ENCODE results near the gene DGKI. TPM values are rescaled to one million over a fixed set of nuclear protein-coding genes. Genes with fewer than 3 reads are reported as not detected.

The DGKI gene
- total and polyA plus RNA-seq, 2 donors: 0.14 to 0.33 TPM

DNA sequence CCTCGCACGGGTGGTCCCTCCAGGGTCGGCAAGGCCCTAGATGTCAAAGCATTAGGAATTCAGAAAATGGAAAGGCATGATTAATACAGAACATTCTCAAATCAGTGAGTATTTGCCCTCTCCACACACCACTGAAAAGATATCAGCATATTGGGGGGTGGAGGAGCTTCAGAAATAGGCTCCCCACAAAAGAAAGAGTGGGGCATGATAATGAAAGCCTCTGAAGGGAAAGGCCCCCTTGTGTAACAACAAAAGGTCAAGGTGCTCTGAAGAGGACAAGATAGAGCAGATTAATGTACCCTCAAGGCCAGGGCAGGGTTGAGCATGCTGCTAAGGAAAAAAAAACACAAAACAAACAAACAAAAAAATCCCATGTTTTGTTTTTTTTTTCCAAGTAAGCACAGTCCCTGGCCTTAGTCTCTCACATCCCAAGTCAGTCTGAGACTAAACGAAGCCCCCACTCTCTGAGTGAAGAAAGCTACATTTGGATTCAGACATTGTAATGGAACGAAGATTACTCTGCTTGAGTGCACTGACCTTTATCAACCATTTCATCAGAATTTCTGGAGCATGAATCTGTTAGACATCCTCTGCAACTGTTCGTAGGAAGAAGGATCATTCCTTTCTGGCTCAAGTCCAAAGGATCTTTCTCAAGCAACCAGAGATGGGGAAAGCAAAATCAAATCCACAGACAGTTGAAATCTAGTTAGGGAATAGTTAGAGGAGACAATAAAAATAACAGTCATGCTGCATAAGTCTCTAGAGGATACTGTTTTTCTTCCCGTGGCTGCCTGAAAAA, 27.4 kb upstream of the DGKI start:
- Histone ChIP-seq H3K4me3 (ENCODE audit: low read length in 2 of 2) (no peak overlapping the region), H3K27me3 (ENCODE audit: control insufficient read depth in 2 of 2, insufficient read depth in 1 of 2, low read length in 1 of 2) (no peaks in the 10 kb centered on the region), H3K36me3 (ENCODE audit: control insufficient read depth in 2 of 2, insufficient read depth in 2 of 2, low read length in 1 of 2) (peaks cover 3 to 4% of the 10 kb centered on the region in 2 donors), H3K27ac (ENCODE audit: low read depth in 1 of 2, low read length in 1 of 2) (no peak overlapping the region), H3K9me3 (ENCODE audit: control insufficient read depth in 2 of 2, insufficient read depth in 1 of 2, low read length in 1 of 2) (no peaks in the 10 kb centered on the region), H3K4me1 (ENCODE audit: control insufficient read depth in 2 of 2, insufficient read depth in 2 of 2, low read length in 2 of 2) (no peaks in the 10 kb centered on the region)
- WGBS: 96% methylated on average over 7 of the region's 7 CpGs
- DNase-seq (ENCODE audit: low read depth in 6 of 9, low spot score in 9 of 9): no peak

DNA sequence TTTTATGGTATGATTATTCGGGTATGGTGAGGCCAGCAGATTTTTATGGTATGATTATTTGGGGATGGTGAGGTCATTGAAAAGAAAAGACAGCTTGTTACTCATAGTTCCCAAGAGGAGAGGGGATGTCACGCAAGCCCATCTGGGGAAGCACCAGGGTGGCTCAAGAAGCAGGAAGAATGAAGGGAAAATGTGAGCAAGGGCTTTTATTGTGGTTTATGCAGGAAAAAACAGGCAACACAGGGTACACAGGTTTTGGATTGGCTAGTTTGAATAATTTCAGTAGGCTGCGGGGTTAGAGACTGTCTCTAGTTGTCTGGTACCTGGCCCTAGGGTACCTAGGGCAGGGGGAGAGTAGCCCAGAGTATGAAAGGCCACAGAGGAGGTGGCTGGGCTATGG, 26.8 kb upstream of the DGKI start:
- Histone ChIP-seq H3K4me3 (ENCODE audit: low read length in 2 of 2) (no peak overlapping the region), H3K27ac (ENCODE audit: low read depth in 1 of 2, low read length in 1 of 2) (no peak overlapping the region), H3K4me1 (ENCODE audit: control insufficient read depth in 2 of 2, insufficient read depth in 2 of 2, low read length in 2 of 2) (no peaks in the 10 kb centered on the region), H3K9me3 (ENCODE audit: control insufficient read depth in 2 of 2, insufficient read depth in 1 of 2, low read length in 1 of 2) (no peaks in the 10 kb centered on the region), H3K36me3 (ENCODE audit: control insufficient read depth in 2 of 2, insufficient read depth in 2 of 2, low read length in 1 of 2) (peaks cover 3 to 4% of the 10 kb centered on the region in 2 donors), H3K27me3 (ENCODE audit: control insufficient read depth in 2 of 2, insufficient read depth in 1 of 2, low read length in 1 of 2) (no peaks in the 10 kb centered on the region)
- no peak for DNase-seq (ENCODE audit: low read depth in 6 of 9, low spot score in 9 of 9)
- WGBS: 99% methylated on average over 3 of the region's 3 CpGs

DNA sequence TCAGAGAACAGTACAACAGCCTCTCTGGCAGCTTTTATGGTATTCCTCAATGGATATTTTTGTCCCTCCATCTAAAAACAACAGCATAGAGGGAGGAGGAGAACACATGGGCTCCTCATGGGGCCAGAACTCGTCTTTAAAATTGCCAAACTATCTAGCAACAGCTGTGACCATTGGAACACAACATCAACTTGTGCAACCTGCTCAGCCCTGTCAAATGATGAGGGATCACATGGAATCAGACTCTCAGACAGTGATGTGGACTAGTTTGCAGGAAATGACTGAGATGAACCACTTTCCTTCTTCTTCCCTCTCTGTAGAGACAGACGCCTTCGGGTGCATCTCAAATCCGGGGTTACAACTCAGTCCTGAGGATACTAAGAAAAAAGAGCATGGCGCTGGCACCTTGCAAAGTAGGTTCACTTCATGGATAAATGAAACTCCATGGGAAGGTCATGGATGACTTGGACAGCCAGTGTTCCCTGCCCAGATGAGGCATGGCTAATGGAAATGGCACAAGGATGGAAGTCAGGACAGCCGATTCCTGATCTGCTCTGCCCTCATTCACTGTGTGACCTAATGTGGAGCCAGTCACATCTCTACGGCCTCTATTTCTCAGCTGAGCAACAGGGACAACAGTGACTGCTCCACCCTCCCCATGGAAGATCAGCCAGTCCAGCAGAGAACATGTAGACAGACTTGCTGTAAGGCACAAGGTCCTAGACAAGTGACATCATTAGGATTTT, 24.6 kb upstream of the DGKI start:
- H3K27me3 ChIP-seq (ENCODE audit: control insufficient read depth in 2 of 2, insufficient read depth in 1 of 2, low read length in 1 of 2): no peaks in the 10 kb centered on the region
- DNase-seq (ENCODE audit: low read depth in 6 of 9, low spot score in 9 of 9): no peak
- no peak overlapping the region for H3K27ac ChIP-seq (ENCODE audit: low read depth in 1 of 2, low read length in 1 of 2)
- 96% methylated on average over 7 of the region's 7 CpGs for WGBS
- no peak overlapping the region for H3K4me3 ChIP-seq (ENCODE audit: low read length in 2 of 2)
- no peaks in the 10 kb centered on the region for H3K4me1 ChIP-seq (ENCODE audit: control insufficient read depth in 2 of 2, insufficient read depth in 2 of 2, low read length in 2 of 2)
- H3K9me3 ChIP-seq (ENCODE audit: control insufficient read depth in 2 of 2, insufficient read depth in 1 of 2, low read length in 1 of 2): no peaks in the 10 kb centered on the region
- H3K36me3 ChIP-seq (ENCODE audit: control insufficient read depth in 2 of 2, insufficient read depth in 2 of 2, low read length in 1 of 2): peaks cover 0 to under 1% of the 10 kb centered on the region in 2 donors

DNA sequence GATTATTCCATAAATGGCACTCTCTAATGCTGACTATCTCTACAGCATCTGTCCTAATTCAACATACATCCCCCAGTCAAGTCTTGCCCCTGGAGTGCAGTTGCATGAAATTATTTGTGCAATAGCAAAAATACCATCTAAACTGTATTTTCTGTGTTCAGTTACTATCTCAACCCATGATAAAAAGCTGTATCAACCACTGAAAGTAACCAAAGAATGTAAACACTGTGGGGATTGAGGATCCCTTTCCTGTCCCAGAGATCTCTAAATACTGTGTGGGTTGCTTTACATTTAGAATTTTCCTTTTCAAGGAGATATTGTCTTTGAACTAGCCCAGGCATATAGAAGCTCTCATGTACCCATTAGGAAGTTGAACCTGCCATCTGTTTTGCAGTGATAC, 23.9 kb upstream of the DGKI start:
- DNase-seq (ENCODE audit: low read depth in 6 of 9, low spot score in 9 of 9): no peak
- H3K36me3 ChIP-seq (ENCODE audit: control insufficient read depth in 2 of 2, insufficient read depth in 2 of 2, low read length in 1 of 2): no peaks in the 10 kb centered on the region

DNA sequence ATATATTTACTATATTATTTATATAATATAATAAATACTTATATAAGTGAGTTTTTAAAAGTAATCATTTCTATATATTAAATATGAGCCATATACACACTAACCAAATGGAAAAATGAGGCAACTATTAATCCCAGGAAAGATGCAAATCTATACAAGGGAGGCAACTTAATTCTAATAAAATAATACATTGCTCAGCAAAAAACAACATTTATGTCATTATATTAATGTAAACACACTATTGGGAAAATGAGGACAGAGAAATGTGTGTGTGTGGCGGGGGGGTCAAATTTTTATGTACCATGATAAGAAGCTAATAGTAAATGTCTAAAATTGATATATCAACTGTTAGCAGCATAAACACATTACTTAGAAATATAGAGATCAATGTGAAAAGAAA, 23.3 kb upstream of the DGKI start:
- 97% methylated on average over 1 of the region's 1 CpG for WGBS
- Histone ChIP-seq H3K4me3 (ENCODE audit: low read length in 2 of 2) (no peak overlapping the region), H3K27ac (ENCODE audit: low read depth in 1 of 2, low read length in 1 of 2) (no peak overlapping the region), H3K27me3 (ENCODE audit: control insufficient read depth in 2 of 2, insufficient read depth in 1 of 2, low read length in 1 of 2) (no peaks in the 10 kb centered on the region), H3K4me1 (ENCODE audit: control insufficient read depth in 2 of 2, insufficient read depth in 2 of 2, low read length in 2 of 2) (no peaks in the 10 kb centered on the region), H3K9me3 (ENCODE audit: control insufficient read depth in 2 of 2, insufficient read depth in 1 of 2, low read length in 1 of 2) (no peaks in the 10 kb centered on the region), H3K36me3 (ENCODE audit: control insufficient read depth in 2 of 2, insufficient read depth in 2 of 2, low read length in 1 of 2) (no peaks in the 10 kb centered on the region)
- no peak for DNase-seq (ENCODE audit: low read depth in 6 of 9, low spot score in 9 of 9)

More for the DNA sequence above, 23.9 kb upstream of the DGKI start:
- H3K27me3 ChIP-seq (ENCODE audit: control insufficient read depth in 2 of 2, insufficient read depth in 1 of 2, low read length in 1 of 2): no peaks in the 10 kb centered on the region
- no peak overlapping the region for H3K4me3 ChIP-seq (ENCODE audit: low read length in 2 of 2)
- H3K4me1 ChIP-seq (ENCODE audit: control insufficient read depth in 2 of 2, insufficient read depth in 2 of 2, low read length in 2 of 2): no peaks in the 10 kb centered on the region
- H3K9me3 ChIP-seq (ENCODE audit: control insufficient read depth in 2 of 2, insufficient read depth in 1 of 2, low read length in 1 of 2): no peaks in the 10 kb centered on the region
- no peak overlapping the region for H3K27ac ChIP-seq (ENCODE audit: low read depth in 1 of 2, low read length in 1 of 2)

DNA sequence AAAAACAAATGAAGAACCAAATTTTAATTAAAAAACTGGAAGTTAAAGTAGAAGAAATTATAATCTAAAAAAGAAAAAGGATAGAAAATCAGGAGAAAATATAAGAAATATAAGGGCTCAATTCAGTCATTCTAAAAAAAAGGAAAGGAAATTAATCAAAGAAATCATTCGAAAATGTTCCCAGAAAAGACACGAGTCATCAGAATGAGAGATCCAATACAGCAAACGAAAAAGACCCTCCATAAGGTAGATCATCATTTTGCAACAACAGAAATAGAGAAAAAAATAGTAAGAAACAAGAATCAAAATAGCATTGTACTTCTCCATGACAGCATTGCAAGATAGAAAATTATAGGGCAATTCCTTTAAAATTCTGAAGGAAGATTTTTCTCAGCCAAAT, 22.5 kb upstream of the DGKI start:
- WGBS: 97% methylated on average over 3 of the region's 3 CpGs

DNA sequence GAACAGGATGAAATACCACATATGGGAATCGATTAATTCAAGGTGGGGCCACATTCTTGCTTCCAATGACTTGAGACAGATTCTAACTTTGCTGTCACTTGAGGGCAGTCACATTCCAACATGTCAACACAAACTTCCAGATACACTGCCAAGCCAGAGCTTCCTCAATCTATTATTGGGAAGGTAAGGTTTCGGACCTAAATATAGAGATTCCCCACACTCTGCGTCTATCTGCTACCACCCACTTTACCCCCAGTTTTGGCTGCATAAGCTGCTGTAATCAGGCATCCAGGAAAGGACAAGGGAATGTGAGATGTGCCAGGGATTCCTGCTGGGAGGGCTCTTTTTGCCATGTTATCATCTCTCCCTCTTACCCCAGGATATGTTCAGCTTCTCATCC, 20.5 kb upstream of the DGKI start:
- Histone ChIP-seq H3K27me3 (ENCODE audit: control insufficient read depth in 2 of 2, insufficient read depth in 1 of 2, low read length in 1 of 2) (no peaks in the 10 kb centered on the region), H3K9me3 (ENCODE audit: control insufficient read depth in 2 of 2, insufficient read depth in 1 of 2, low read length in 1 of 2) (no peaks in the 10 kb centered on the region), H3K4me1 (ENCODE audit: control insufficient read depth in 2 of 2, insufficient read depth in 2 of 2, low read length in 2 of 2) (no peaks in the 10 kb centered on the region), H3K4me3 (ENCODE audit: low read length in 2 of 2) (no peak overlapping the region), H3K36me3 (ENCODE audit: control insufficient read depth in 2 of 2, insufficient read depth in 2 of 2, low read length in 1 of 2) (no peaks in the 10 kb centered on the region), H3K27ac (ENCODE audit: low read depth in 1 of 2, low read length in 1 of 2) (no peak overlapping the region)
- no peak for DNase-seq (ENCODE audit: low read depth in 6 of 9, low spot score in 9 of 9)
- WGBS: 97% methylated on average over 3 of the region's 3 CpGs

More for the DNA sequence above, 22.5 kb upstream of the DGKI start:
- no peak overlapping the region for H3K4me3 ChIP-seq (ENCODE audit: low read length in 2 of 2)
- H3K4me1 ChIP-seq (ENCODE audit: control insufficient read depth in 2 of 2, insufficient read depth in 2 of 2, low read length in 2 of 2): no peaks in the 10 kb centered on the region
- no peaks in the 10 kb centered on the region for H3K36me3 ChIP-seq (ENCODE audit: control insufficient read depth in 2 of 2, insufficient read depth in 2 of 2, low read length in 1 of 2)
- H3K27ac ChIP-seq (ENCODE audit: low read depth in 1 of 2, low read length in 1 of 2): no peak overlapping the region
- no peak for DNase-seq (ENCODE audit: low read depth in 6 of 9, low spot score in 9 of 9)
- H3K27me3 ChIP-seq (ENCODE audit: control insufficient read depth in 2 of 2, insufficient read depth in 1 of 2, low read length in 1 of 2): no peaks in the 10 kb centered on the region
- H3K9me3 ChIP-seq (ENCODE audit: control insufficient read depth in 2 of 2, insufficient read depth in 1 of 2, low read length in 1 of 2): no peaks in the 10 kb centered on the region

DNA sequence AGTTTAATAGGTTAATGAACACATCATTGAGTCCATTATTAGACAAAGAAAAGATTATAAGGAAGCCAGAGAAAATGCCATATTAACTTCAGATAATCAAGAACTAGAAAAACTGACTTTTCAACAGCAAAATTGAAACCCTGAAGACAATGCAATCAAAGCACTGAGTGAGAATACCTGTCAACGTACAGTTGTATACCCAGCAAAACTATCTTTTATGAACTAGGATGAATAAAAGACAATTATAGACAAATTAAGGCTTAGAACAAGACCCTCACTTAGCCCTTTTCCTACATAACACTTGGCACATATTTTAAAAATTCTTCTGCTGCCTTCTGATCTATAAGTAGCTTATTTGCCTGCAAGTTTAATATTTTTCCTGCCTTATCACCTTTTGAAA, 19.0 kb upstream of the DGKI start:
- no peak overlapping the region for H3K4me3 ChIP-seq (ENCODE audit: low read length in 2 of 2)
- no peaks in the 10 kb centered on the region for H3K27me3 ChIP-seq (ENCODE audit: control insufficient read depth in 2 of 2, insufficient read depth in 1 of 2, low read length in 1 of 2)
- H3K36me3 ChIP-seq (ENCODE audit: control insufficient read depth in 2 of 2, insufficient read depth in 2 of 2, low read length in 1 of 2): no peaks in the 10 kb centered on the region
- H3K27ac ChIP-seq (ENCODE audit: low read depth in 1 of 2, low read length in 1 of 2): no peak overlapping the region
- H3K9me3 ChIP-seq (ENCODE audit: control insufficient read depth in 2 of 2, insufficient read depth in 1 of 2, low read length in 1 of 2): no peaks in the 10 kb centered on the region
- no peaks in the 10 kb centered on the region for H3K4me1 ChIP-seq (ENCODE audit: control insufficient read depth in 2 of 2, insufficient read depth in 2 of 2, low read length in 2 of 2)
- DNase-seq (ENCODE audit: low read depth in 6 of 9, low spot score in 9 of 9): no peak
- 95% methylated on average over 1 of the region's 1 CpG for WGBS

DNA sequence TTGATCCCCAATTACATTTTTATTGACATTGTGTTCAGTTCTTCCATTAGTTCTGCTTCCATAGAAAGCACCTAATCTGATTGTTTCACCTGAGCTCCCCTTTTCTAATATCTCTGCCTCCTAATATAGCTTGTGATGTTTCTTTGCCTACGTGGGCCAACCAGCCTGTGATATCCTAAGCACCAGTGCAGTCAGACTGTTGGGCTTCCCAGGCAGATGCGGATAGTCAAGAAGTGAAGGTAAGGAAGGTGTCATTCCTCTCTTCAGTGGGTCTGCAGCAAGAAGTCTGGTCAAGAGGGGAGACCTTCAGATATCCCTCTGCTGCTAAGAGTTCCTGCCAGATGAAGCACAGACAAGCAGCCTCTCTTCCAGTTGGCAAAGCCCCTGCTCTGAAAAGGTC, 16.2 kb upstream of the DGKI start:
- no peak for DNase-seq (ENCODE audit: low read depth in 6 of 9, low spot score in 9 of 9)
- H3K4me3 ChIP-seq (ENCODE audit: low read length in 2 of 2): no peak overlapping the region
- H3K9me3 ChIP-seq (ENCODE audit: control insufficient read depth in 2 of 2, insufficient read depth in 1 of 2, low read length in 1 of 2): no peaks in the 10 kb centered on the region
- no peaks in the 10 kb centered on the region for H3K27me3 ChIP-seq (ENCODE audit: control insufficient read depth in 2 of 2, insufficient read depth in 1 of 2, low read length in 1 of 2)
- H3K27ac ChIP-seq (ENCODE audit: low read depth in 1 of 2, low read length in 1 of 2): no peak overlapping the region
- no peaks in the 10 kb centered on the region for H3K36me3 ChIP-seq (ENCODE audit: control insufficient read depth in 2 of 2, insufficient read depth in 2 of 2, low read length in 1 of 2)
- H3K4me1 ChIP-seq (ENCODE audit: control insufficient read depth in 2 of 2, insufficient read depth in 2 of 2, low read length in 2 of 2): no peaks in the 10 kb centered on the region
- WGBS: 96% methylated on average over 2 of the region's 2 CpGs
